ENCODE results near the gene ERRFI1. TPM values are rescaled to one million over a fixed set of nuclear protein-coding genes. Genes with fewer than 3 reads are reported as not detected.

The ERRFI1 gene
- total RNA-seq, 1 donor: 106 TPM

DNA sequence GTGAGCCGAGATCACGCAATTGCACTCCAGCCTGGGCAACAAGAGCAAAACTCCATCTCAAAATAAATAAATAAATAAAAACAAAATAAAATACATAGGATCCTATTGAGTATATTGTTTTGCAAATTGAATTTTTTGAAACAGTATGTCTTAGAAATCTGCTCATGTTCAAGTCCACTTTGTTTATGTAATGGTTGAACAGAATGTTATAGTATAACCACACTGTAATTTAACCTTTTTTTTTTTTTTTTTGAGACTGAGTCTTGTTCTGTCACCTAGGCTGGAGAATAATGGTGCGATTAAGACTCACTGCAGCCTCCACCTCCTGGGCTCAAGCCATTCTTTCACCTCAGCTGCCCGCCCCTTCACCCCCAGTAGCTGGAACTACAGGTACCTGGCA, 33.2 kb downstream of the ERRFI1 start:
- DNase-seq (ENCODE audit: low read depth): no peak
- no peak overlapping the region for H3K4me3 ChIP-seq (ENCODE audit: low read depth, low read length)
- TF ChIP-seq, protein P1, sequence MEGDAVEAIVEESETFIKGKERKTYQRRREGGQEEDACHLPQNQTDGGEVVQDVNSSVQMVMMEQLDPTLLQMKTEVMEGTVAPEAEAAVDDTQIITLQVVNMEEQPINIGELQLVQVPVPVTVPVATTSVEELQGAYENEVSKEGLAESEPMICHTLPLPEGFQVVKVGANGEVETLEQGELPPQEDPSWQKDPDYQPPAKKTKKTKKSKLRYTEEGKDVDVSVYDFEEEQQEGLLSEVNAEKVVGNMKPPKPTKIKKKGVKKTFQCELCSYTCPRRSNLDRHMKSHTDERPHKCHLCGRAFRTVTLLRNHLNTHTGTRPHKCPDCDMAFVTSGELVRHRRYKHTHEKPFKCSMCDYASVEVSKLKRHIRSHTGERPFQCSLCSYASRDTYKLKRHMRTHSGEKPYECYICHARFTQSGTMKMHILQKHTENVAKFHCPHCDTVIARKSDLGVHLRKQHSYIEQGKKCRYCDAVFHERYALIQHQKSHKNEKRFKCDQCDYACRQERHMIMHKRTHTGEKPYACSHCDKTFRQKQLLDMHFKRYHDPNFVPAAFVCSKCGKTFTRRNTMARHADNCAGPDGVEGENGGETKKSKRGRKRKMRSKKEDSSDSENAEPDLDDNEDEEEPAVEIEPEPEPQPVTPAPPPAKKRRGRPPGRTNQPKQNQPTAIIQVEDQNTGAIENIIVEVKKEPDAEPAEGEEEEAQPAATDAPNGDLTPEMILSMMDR (IDR thresholded peaks at IDR 0.05; ENCODE audit: insufficient read depth, low read length): no peak

DNA sequence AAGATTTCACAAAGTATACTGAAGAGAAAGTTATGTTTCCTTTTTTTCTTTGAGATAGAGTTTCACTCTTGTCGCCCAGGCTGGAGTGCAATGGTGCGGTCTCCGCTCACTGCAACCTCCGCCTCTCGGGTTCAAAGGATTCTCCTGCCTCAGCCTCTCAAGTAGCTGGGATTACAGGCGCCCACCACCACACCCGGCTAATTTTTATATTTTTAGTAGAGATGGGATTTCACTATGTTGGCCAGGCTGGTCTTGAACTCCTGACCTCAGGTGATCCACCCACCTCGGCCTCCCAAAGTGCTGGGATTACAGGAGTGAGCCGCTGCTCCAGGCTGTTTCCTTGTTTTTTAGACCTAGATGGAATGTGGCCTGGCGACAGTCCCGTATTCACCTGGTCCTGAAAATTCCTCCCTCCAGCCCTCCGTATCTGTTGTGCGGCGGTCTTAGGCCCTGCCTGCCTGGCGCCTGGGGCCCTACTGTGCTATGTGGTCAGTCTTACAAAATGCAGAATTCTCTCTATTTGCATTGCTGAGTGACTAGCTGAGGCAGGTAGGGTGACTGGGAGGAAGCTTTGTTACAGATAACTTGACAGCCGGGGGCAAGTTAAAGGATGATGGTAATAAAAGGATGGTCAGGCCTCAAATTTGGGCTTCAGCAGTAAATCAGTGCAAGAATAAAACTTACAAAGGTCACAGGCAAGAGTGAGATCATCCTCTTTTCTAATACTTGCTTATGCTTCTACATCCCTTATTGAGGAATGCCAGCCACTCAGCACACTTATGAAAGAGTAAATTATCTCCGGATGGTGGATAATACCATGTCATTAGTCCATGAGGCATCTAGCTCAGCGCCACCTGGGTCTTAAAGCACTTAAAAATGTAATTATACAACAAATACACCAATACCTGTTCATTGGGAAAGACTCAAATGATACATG, 34.3 kb downstream of the ERRFI1 start:
- TF ChIP-seq, protein P1 (IDR thresholded peaks at IDR 0.05; ENCODE audit: insufficient read depth, low read length): no peak
- DNase-seq (ENCODE audit: low read depth): no peak
- no peak overlapping the region for H3K4me3 ChIP-seq (ENCODE audit: low read depth, low read length)

DNA sequence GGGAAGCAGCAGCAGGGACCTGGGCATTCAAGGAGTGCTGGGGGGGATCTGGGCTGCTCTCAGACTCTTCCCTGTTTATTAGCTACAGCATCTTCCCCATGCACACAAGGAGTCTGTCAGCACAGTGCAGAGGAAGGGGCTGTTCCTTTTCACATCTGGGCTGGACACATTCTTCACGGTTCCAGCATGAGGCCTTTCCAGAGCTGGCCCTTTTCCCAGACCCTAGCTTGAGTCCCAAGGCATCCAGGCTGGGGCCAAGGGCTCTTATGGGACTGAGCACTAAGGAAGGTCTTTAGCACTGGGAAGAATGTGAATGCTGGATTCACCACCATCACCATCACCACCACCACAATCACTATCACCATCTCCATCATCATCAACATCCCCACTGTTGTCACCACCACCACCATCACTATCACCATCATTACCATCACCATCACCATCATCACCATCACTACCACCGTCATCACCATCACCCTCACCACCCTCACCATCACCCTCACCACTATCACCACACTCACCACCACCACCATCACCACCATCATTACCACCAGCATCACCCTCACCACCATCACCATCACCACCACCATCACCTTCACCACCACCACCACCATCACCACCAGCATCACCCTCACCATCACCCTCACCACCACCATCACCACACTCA, 36.2 kb downstream of the ERRFI1 start:
- peak; percentile 61 for DNase-seq (ENCODE audit: low read depth)
- TF ChIP-seq, protein P1 (IDR thresholded peaks at IDR 0.05; ENCODE audit: insufficient read depth, low read length): no peak
- no peak overlapping the region for H3K4me3 ChIP-seq (ENCODE audit: low read depth, low read length)

DNA sequence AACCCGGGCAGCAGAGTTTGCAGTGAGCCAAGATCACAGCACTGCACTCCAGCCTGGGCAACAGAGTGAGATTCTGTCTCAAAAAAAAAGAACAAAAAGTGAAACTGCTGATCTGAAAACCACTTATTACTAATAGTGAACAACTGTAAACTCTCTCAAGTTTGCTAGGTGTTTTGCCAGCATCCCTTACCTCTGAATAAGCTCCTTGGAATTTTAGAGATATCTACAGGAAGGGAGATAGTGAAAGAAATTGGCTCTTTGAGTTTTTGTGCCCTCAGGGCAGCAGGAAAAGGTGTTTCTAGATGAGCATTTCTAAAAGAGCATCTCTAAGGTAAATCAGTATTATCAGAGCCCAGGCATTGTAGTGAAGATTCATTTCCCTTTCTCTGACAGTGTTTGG, 37.5 kb downstream of the ERRFI1 start:
- TF ChIP-seq, protein P1 (IDR thresholded peaks at IDR 0.05; ENCODE audit: insufficient read depth, low read length): no peak
- DNase-seq (ENCODE audit: low read depth): peak; percentile 63
- no peak overlapping the region for H3K4me3 ChIP-seq (ENCODE audit: low read depth, low read length)

DNA sequence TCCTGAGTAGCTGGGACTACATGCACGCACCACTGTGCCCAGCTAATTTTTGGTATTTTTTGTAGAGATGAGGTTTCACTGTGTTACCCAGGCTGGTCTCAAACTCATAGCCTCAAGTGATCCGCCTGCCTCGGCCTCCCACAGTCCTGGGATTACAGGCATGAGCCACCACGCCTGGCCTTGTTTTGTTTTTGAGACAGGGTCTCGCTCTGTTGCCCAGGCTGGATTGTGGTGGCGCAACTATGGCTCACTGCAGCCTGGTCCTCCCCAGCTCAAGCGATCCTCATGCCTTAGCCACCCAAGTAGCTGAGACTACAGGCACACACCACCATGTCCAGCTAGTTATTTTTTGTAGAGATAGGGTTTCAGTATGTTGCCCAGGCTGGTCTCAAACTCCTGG, 38.6 kb downstream of the ERRFI1 start:
- TF ChIP-seq, protein P1 (IDR thresholded peaks at IDR 0.05; ENCODE audit: insufficient read depth, low read length): no peak
- DNase-seq (ENCODE audit: low read depth): no peak
- no peak overlapping the region for H3K4me3 ChIP-seq (ENCODE audit: low read depth, low read length)

DNA sequence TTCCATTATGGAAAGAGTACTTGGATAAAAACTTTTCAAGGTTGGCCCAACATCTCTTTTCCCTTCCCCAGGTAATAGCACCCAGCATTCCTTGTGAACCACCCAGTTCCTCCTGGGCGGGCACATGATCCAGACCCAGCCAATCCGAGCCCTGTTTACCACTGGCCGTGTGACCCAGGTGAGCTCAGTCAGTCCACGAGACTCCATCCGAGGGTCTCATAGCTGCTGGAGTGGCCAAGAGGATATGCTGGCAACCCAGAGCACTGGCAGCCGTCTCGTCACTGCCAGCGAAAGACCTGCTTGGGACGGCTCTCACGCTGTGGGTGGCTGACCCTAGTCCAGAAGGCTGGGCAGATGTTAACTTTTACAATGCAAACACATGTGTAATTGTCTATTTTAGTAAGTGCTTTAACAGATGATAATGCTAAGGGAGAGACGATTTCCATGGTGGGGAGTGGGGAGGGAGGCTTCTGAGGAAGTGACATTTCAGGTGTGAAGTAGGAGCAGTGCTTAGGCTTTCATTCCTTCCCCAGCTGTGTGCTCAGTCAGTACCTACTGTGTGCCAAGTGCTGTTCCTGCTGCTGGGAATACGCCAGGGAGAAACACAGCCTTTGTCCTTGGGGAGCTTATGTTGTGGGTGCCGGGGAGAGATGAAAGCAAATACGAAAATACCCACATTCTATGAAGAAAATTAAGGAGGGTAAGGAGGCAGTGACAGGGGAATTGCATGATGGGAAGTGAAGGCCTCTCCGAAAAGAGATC, 40.1 kb downstream of the ERRFI1 start:
- no peak for DNase-seq (ENCODE audit: low read depth)
- H3K4me3 ChIP-seq (ENCODE audit: low read depth, low read length): no peak overlapping the region
- TF ChIP-seq, protein P1 (IDR thresholded peaks at IDR 0.05; ENCODE audit: insufficient read depth, low read length): no peak
